Measurements from ENCODE around the gene XAB2.

XAB2 gene

DNA sequence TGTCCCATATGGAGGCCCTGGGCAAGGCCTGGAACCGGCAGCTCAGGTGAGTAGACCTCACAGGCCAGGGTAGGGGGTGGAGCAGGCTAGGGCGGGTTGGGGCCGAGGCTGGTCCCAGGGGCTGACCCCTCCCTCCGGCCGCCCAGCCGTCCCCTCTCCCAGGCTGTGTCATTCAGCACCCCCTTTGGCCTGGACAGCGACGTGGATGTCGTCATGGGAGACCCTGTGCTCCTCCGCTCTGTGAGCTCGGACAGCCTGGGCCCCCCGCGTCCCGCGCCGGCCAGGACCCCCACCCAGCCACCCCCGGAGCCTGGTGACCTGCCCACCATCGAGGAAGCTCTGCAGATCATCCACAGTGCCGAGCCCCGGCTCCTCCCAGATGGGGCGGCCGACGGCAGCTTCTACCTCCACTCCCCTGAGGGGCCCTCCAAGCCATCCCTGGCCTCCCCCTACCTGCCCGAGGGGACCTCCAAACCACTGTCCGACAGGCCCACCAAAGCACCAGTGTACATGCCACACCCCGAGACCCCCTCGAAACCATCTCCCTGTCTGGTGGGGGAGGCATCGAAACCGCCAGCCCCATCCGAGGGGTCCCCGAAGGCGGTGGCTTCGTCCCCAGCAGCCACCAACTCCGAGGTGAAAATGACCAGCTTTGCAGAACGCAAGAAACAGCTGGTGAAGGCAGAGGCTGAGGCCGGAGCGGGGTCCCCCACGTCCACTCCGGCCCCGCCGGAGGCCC lies 17.6 kb downstream of the XAB2 start:
- DNase-seq (ENCODE audit: low read depth in 2 of 2) = no peak

- no peak for DNase-seq (ENCODE audit: low read depth in 2 of 2)
Measured at GRCh38 chr19:7610491-7611240, 18.7 kb downstream of the XAB2 start.

- DNase-seq (ENCODE audit: low read depth in 2 of 2) = no peak
Measured at GRCh38 chr19:7607874-7608560, 21.3 kb downstream of the XAB2 start.

GRCh38 chr19:7607212-7607873 lies 22.0 kb downstream of the XAB2 start:
- no peak for DNase-seq (ENCODE audit: low read depth in 2 of 2)

DNA sequence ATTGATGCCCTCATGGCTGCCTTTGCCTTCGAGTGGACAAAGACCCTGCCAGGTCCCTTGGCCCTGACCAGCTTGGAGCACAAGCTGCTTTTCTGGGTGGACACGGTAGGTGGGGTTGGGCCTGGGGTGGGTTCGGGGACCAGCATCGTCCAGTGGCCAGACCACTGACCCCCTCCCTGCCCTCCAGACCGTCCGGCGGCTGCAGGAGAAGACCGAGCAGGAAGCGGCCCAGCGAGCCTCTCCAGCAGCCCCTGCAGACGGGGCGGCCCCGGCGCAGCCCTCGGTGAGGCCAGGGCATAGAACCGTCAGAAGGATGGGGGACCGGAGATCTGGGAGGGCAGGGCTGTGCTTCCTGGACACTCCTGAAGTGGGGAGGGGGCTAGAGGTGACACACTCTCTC lies 23.1 kb downstream of the XAB2 start:
- no peak for DNase-seq (ENCODE audit: low read depth in 2 of 2)

DNA sequence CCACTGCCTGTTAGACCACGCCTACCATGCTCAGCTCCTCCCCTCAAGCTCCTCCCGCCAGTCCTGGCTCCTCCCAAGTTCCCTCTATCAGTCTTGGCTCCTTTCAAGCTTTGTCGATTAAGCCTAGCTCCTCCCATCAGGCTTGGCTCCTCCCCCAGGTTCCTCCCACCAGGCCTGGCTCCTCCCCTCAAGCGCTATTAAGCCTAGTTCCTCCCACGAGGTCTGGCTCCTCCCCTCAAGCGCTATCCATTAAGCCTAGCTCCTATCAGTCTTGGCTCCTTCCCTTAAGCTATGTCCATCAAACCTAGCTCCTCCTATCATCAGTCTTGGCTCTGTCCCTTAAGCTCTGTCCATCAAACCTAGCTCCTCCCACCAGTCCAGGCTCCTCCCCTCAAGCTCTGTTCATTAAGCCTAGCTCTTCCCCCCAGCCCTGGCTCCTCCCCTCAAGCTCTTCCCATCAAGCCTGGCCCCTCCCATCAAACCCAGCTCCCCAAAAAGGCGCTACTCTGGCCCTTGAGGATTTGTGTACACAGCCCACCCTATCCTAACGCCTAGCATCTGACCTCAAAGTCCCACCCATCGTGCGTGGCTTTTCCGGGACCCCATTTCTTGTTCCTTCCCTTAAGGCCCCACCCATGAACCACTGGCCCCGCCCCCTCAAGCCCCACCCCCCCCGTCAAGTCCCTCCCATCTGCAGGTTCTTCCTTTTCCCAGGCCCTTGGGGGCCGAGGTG lies 23.7 kb downstream of the XAB2 start:
- DNase-seq (ENCODE audit: low read depth in 2 of 2) = no peak

DNA sequence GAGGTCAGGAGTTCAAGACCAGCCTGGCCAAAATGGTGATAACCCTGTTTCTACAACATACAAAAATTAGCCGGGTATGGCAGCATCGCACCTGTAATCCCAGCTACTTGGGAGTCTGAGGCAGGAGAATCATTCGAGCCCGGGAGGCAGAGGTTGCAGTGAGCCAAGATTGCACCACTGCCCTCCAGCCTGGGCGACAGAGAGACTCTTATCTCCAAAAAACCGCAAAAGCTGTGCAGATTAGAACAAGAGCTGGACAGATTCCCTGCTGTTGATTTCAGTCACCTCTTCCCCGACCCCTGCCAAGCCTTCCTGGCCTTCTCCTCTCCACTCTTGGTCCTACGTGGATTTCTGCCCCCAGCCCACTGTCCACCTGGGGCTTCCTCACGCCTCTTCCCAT lies 25.4 kb downstream of the XAB2 start:
- no peak for DNase-seq (ENCODE audit: low read depth in 2 of 2)

GRCh38 chr19:7602935-7603497 lies 26.3 kb downstream of the XAB2 start:
- no peak for DNase-seq (ENCODE audit: low read depth in 2 of 2)

DNA sequence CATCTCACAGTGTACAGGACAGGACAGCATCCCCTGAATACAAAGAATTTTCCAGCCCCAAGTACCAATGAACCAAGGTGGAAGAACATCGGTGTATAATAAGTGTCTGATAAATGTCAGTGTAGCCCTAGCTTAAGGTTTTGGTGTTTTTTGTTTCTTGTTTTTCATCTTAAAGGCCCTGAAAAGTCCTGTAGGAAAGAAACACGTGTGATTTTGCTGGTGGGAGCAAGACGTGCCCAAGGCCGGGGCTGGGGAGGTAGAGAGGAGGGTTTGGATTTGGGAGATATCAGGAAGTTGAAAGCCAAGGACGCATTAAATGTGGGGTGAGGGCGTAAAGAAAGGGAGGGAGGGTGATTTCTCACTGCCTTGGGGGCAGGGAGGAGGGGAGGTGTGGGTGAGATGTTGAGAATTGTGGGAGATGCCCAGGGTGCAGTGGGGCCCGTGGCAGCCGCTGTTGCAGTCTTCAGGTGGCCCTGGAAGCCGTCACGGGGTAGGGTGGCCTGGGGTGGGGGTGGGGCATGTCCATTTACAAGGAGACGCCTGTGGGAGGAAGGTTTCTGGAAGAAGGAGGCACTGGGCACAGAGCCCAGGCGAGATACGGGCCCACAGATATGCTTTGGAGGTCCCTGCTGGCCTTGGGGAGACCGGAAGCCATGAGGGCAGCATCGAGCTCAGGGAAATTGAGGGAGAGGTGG lies 27.0 kb downstream of the XAB2 start:
- no peak for DNase-seq (ENCODE audit: low read depth in 2 of 2)

GRCh38 chr19:7600721-7601120 lies 28.6 kb downstream of the XAB2 start:
- DNase-seq (ENCODE audit: low read depth in 2 of 2) = no peak

DNA sequence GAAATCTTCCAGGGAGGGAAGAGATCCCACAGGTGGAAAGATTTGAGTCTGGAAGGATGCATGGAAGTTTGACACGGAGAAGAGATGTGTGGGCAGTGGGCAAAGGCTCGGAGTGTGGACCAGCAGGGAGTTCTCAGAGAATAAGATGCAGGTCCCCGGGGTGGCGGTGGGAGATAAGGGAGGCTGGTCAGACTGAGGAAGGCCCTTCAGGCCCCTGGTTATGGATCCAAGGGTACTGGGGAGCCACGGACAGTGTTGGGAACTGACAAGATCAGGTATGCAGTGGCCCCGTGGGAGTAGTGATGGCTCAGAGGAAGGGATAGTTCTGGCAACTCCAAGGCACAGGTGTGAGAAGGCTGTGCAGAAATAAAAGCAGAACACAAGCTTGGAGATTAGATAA lies 31.2 kb downstream of the XAB2 start:
- DNase-seq (ENCODE audit: low read depth in 2 of 2) = no peak

DNA sequence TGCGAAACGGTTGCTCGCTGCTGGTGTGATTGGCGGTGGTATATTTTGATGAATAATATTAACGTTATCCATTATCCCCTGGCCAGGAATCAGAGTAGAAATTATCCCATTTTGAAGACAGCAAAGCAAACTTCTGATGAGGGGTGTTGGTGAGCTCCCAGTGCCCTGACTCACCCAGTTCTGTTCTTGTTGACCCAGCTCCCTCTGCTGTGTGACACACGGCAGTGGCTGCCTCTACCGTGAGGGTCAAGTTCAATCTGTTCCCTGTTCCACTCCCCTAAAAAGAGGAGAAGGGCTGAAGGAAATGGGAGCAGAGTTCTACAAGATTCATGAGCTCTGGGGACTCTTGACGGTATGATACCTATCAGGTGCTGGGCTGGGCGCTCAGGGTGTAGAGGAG lies 31.7 kb downstream of the XAB2 start:
- no peak for DNase-seq (ENCODE audit: low read depth in 2 of 2)

DNA sequence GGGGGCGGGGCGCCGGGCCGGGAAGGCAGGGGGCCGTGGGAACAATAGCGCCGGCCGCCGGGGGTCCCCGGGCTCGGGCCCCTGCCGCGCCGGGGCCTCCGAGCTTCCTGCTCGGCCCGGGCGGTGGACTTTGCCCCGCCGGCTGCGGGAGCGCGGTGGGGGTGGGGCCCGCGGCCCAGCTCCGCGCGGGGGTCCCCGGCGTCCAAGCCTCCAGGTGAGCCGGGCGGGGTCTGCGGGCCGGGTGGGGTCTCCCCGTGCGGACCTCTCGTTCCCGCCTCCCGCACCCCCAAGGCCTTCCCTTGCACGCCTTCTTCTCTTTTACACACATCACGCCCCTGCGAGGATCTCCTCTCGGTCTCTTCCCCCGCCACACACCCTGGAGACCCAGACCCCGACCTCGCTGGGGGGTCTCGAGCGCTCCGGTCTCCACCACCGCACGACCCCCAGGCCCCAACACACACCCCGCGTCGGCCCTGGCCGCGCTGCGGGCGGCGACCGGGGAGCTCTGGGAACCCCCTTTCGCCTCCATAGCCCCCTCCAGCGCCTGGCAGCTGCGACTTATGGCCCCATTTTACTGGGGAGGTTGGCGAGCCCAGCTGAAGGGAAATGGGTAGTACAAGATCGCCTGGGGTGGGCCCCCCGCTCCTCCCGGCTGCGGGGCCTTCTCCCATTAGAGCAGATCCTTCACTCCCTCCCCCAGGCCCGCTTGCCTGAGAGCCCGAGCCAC lies 33.0 kb downstream of the XAB2 start:
- no peak for DNase-seq (ENCODE audit: low read depth in 2 of 2)

DNA sequence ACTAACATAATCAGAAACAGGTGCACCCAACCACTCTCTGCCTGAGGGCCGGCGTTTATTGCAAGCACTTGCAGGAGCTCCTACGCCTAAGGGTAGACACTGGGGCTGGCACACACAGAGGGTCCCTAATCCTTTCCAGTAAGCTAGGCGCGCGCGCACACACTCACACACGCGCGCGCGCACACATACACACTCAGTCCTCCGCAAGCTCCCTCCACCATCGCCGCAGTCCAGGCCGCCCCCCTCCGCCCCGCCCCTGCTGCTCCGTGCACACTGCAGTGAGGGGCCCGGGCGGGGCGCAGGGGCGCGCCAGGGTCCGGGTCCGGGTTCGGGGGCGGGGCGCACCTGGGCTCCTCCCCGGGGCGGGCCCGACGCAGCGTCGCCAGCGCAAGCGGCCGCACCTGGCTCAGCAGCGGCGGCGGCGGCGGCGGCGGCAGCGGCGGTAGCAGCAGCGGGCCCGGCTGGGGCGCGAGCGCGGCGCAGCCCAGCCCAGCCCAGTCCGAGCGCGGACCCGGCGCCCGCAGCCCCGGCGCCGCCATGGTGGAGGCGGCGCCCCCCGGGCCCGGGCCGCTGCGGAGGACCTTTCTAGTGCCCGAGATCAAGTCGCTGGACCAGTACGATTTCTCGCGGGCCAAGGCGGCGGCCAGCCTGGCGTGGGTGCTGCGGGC lies 33.7 kb downstream of the XAB2 start, which contains the start of gene CAMSAP3:
CAMSAP3 (plus strand) TSS at position 398 of the 668 bp plus-strand sequence; CDS start at position 538, 140 bp downstream.
- peak; percentile 21 to 51 for DNase-seq (ENCODE audit: low read depth in 2 of 2)

DNA sequence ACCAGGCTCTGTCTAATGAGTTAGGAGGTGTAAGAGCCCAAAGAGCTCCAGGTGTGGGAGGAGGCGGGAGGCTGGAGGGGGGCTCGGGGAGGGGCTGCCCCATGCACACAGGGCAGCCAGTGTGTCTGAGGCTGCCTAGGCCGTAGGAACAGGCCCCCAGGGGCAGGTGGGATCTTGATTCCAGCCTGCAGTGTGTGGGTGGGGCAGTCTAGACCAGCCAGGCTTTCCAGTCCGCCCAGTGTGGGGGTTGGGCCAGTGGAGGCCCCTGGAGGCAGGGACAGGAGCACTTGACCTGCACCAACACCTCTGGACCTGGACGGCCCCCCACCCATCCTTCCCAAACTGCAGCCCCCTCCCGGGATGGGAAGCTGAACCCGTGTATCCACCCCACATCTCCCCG lies 39.1 kb downstream of the XAB2 start:
- no peak for DNase-seq (ENCODE audit: low read depth in 2 of 2)

DNA sequence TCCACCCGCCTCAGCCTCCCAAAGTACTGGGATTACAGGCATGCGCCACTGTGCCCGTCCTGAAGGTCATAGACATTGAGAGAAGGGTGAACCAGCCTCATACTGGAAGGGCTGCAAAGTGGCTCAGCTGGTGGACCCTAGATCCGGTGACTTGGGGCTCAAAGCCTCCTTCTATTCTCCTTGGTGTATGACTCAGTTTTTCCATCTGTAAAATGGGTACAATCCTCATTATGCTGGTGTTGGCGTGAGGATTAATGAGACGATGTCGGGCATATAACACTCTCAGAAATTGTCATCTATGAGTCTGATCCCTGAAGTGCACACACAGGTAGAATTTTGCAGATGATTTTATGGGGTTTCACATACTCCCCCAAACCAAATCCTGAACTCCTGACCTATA lies 39.5 kb downstream of the XAB2 start:
- DNase-seq (ENCODE audit: low read depth in 2 of 2) = no peak

GRCh38 chr19:7582446-7582845 lies 46.9 kb downstream of the XAB2 start:
- no peak for DNase-seq (ENCODE audit: low read depth in 2 of 2)

DNA sequence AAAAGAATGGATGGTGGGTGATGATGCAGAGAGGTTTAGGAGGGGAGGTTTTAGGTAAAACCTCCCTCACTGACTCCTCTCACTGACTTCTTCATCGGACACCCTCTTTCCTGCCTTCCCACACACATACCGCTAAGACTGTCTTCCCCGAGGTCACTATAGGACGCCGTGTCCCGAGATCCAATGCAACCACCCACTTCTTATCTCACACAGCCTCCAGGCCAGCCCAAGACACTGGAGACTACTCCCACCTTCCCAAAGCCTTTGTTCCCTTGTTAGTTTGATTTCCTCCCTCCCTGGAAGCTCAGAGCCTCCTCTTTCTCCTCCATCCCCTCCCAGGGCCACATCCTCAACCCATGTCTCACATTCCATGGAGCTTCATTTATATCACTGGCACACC lies 50.2 kb downstream of the XAB2 start:
- no peak for DNase-seq (ENCODE audit: low read depth in 2 of 2)

DNA sequence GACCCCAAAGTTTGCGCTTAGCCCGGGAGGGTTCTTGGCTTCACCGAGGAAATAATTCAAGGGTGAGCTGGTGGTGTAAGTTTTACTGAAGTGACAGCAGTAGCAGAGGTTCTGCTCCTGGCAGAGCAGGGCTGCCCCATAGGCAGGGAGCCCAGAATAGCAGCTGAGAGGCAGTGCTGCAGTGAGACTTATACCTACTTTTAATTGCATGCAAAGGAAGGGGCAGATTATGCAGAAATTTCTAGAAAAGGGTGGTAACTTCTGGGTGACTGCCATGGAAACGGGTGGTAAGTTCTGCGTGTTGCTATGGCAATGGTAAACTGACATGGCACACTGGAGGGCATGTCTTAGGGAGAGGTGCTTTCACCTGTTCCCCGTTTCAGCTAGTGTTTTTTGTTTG lies 51.2 kb downstream of the XAB2 start:
- no peak for DNase-seq (ENCODE audit: low read depth in 2 of 2)

All from stimulated activated CD4-positive, alpha-beta T cell treated with anti-CD3 and anti-CD28 coated beads, Interleukin-1b, Interleukin-23, amount 100 ng/mL, for 4 hours (primary cell).